ENCODE measurements around the gene PWWP2B. TPM values are rescaled to one million over a fixed set of nuclear protein-coding genes. Genes with fewer than 3 reads are reported as not detected.

Gene PWWP2B
- total RNA-seq, 4 donors from 2014 or later = 14.9 to 27.3 (median 16.7) TPM

DNA sequence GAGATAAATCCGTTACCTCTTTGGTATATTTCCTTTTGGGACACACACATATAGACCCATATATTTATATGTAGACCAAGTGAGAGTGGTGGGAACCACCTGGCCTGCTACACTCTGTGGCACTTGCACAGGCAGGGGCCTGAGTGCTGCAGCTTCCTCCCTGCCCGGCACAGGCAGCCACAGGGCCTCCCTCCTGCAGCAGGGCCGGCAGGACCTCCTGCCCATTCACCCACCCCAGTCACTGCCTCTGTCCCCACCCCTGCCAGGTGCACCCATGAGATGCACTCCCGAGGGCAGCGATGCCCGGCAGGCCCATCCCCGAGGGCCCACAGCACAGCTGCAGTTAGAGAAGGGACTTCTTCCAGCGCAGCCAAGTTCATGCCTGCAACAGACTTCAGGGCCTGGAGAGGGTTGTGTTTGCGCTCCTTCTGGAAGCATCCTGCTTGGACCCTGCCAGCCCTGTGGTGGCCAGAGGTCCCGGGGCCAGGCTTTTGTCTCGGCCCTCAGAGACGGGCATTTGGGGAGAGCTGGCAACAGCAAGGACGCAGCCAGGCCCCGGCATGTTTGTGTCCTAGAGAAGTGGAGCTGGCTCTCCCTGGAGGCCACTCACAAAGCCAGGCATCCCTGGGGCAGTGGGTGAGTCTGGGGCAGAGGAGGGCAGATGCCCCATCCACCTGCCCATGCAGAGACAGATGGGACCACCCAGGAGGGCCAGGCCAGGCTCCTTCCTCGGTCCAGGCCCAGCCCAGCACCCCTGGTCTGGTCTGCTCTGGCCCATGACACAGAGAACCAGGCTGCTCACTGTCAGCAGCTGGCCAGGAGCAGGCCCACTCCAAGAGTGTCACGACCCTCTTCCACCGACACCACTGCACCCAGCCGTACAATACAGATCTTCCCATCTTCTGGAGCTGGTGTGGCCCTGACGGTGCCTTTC is 41.4 kb downstream of the PWWP2B start:
- no peak for DNase-seq
- Histone ChIP-seq H3K36me3 (no peaks in the 10 kb centered on the region), H3K4me3 (no peak overlapping the region), H3K9me3 (no peaks in the 10 kb centered on the region), H3K27ac (no peak overlapping the region), H3K27me3 (no peaks in the 10 kb centered on the region), H3K4me1 (no peaks in the 10 kb centered on the region)
- intact Hi-C loops (cut with DNase I) = no loop called here
- no peak for TF ChIP-seq POLR2A (IDR thresholded peaks at IDR 0.05)
- TF ChIP-seq, protein P1, sequence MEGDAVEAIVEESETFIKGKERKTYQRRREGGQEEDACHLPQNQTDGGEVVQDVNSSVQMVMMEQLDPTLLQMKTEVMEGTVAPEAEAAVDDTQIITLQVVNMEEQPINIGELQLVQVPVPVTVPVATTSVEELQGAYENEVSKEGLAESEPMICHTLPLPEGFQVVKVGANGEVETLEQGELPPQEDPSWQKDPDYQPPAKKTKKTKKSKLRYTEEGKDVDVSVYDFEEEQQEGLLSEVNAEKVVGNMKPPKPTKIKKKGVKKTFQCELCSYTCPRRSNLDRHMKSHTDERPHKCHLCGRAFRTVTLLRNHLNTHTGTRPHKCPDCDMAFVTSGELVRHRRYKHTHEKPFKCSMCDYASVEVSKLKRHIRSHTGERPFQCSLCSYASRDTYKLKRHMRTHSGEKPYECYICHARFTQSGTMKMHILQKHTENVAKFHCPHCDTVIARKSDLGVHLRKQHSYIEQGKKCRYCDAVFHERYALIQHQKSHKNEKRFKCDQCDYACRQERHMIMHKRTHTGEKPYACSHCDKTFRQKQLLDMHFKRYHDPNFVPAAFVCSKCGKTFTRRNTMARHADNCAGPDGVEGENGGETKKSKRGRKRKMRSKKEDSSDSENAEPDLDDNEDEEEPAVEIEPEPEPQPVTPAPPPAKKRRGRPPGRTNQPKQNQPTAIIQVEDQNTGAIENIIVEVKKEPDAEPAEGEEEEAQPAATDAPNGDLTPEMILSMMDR (IDR thresholded peaks at IDR 0.05) = no peak
- 46 to 58% methylated on average over 3 to 5 of the region's 19 CpGs for WGBS, 2 donors

- intact Hi-C loops (cut with DNase I) = no loop called here
- TF ChIP-seq POLR2A (IDR thresholded peaks at IDR 0.05) = no peak
- TF ChIP-seq, protein P1 (IDR thresholded peaks at IDR 0.05) = no peak
- WGBS, 2 donors = 82% methylated on average over 4 of the region's 6 CpGs; no CpG with 5 or more reads in 1 of the 2 donors
- Histone ChIP-seq H3K4me1 (peaks cover 0 to 4% (median 0%) of the 10 kb centered on the region in 3 donors), H3K9me3 (no peaks in the 10 kb centered on the region), H3K36me3 (no peaks in the 10 kb centered on the region), H3K27ac (no peak overlapping the region), H3K27me3 (no peaks in the 10 kb centered on the region), H3K4me3 (no peak overlapping the region)
- DNase-seq = no peak
Measured at GRCh38 chr10:132439025-132439388, 42.0 kb downstream of the PWWP2B start.

- H3K27me3 ChIP-seq = no peaks in the 10 kb centered on the region
- no peak for TF ChIP-seq POLR2A (IDR thresholded peaks at IDR 0.05)
- TF ChIP-seq, protein P1 (IDR thresholded peaks at IDR 0.05) = no peak
- intact Hi-C loops (cut with DNase I) = no loop called here
Measured at GRCh38 chr10:132439424-132440163, 42.6 kb downstream of the PWWP2B start.

DNA sequence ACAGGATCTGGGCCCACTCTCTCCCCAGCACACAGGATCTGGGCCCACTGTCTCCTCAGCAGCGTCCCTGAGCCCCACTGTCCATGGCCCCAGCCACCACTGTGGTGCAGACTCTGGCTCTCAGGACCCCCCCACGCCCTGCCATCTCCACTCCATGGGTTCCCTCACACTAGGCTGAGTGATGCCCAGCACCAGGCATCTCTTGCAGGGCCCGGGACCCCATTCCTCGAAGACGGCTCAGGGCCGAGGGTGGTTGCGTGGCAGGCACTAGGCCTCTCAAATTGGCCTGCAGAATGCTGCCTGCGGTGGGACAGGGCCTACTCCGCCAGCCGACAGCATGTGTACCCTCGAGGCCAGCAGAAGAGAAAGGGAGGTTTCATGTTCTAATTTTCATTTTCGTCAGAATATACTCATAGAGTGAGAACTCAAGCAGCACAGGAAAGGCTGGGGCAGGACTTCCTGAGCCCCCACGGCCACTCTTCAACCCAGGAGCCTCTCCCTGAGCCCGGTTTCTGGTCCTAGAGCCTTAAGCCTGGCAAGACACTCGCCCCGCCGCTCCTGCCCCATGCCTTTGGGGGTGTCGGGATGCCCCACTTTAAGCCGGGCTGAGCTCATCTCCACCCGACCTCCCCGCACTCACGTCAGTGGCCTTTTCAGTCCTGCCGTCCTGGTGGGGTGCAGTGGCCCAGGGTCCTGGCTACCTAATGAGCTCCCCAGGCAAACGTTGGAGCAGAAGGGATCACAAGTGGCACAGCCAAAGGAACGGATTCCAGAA is 44.0 kb downstream of the PWWP2B start:
- DNase-seq = no peak
- WGBS, 2 donors = 74 to 86% methylated on average over 11 to 15 of the region's 25 CpGs

More at GRCh38 chr10:132439424-132440163, 42.6 kb downstream of the PWWP2B start:
- H3K4me3 ChIP-seq = no peak overlapping the region
- no peak overlapping the region for H3K27ac ChIP-seq
- H3K9me3 ChIP-seq = no peaks in the 10 kb centered on the region
- DNase-seq = no peak
- 90 to 94% methylated on average over 15 of the region's 18 CpGs for WGBS, 2 donors
- peaks cover 0 to 4% (median 0%) of the 10 kb centered on the region in 3 donors for H3K4me1 ChIP-seq
- H3K36me3 ChIP-seq = no peaks in the 10 kb centered on the region

More for the DNA sequence above, 44.0 kb downstream of the PWWP2B start:
- Histone ChIP-seq H3K36me3 (no peaks in the 10 kb centered on the region), H3K4me1 (peaks cover 0 to 4% (median 0%) of the 10 kb centered on the region in 3 donors), H3K4me3 (no peak overlapping the region), H3K27ac (no peak overlapping the region), H3K9me3 (no peaks in the 10 kb centered on the region), H3K27me3 (no peaks in the 10 kb centered on the region)
- intact Hi-C loops (cut with DNase I) = no loop called here
- no peak for TF ChIP-seq POLR2A (IDR thresholded peaks at IDR 0.05)
- TF ChIP-seq, protein P1 (IDR thresholded peaks at IDR 0.05) = no peak

Measured in esophagus squamous epithelium (tissue), 5 donors.